ENCODE data around the gene CKS1B. TPM values are rescaled to one million over a fixed set of nuclear protein-coding genes. Genes with fewer than 3 reads are reported as not detected.

Gene CKS1B
- total and polyA plus RNA-seq, 4 donors: 32.4 to 57.9 (median 44.4) TPM

DNA sequence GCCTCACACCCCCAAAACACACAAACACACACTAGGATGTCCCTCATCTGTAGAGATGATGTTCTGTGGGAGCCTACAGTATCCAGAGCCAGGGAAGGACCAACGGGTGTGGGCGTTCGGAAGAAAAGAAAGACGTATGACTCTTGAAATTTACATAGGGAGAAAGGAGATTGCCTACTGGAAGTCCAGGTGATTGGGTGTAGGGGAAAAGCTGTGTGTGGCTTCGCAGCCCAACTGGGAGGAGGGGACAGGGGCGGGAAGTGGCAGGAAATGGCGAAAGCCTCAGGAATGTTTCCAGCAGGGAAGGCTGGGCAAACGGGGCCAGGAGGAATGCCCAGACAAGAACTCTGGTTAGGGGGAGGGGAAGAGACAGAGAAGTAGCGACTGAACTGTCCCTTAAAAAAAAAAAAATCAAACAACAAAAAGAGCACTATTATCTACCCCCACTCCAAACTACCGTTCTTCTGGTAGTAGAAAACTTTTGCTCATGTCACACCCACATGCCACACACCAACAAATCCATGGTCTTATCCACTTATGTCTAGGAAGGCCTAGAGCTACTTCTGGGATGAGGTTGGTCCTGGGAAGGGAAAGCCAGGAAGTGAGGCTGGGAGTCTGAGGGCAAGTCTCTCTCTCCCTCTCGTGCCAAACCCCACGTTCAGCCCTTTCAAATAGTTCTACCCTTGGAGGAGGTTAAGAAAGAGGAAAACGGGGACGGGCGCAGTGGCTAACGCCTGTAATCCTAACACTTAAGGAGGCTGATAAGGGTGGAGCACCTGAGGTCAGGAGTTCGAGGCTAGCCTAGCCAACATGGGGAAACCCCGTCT lies 1.8 kb upstream of the CKS1B start (continued):
- TF ChIP-seq ZBTB33 (IDR thresholded peaks at IDR 0.05) (peak; percentile 86), RXRA (IDR thresholded peaks at IDR 0.05) (peak; percentile 78 to 82)

GRCh38 chr1:154973344-154974101 lies 958 bp upstream of the CKS1B start:
- peaks cover 0 to 8% (median 0%) of the 10 kb centered on the region in 4 donors for H3K36me3 ChIP-seq (ENCODE audit: control insufficient read depth in 4 of 4, insufficient read depth in 3 of 4, low read depth in 1 of 4, low read length in 3 of 4)
- TF ChIP-seq JUND (IDR thresholded peaks at IDR 0.05) (no peak), EGR1 (IDR thresholded peaks at IDR 0.05; ENCODE audit: low read depth in 2 of 2) (peak in 1 of 2 donors; percentile 60), TAF1 (conservative IDR thresholded peaks at IDR 0.05) (peak; percentile 92), FOXA2 (IDR thresholded peaks at IDR 0.05) (peak; percentile 39), RAD21 (IDR thresholded peaks at IDR 0.05) (peak; percentile 32 to 38), HNF4A (conservative IDR thresholded peaks at IDR 0.05) (peak; percentile 88 to 89), HNF4G (IDR thresholded peaks at IDR 0.05) (peak; percentile 68), MAX (IDR thresholded peaks at IDR 0.05) (peak; percentile 68), CTCF (IDR thresholded peaks at IDR 0.05; ENCODE audit: low read depth, low read length, missing input control) (no peak), ZBTB33 (IDR thresholded peaks at IDR 0.05) (no peak), YY1 (IDR thresholded peaks at IDR 0.05) (peak; percentile 64), FOXA1 (IDR thresholded peaks at IDR 0.05) (peak; percentile 29), GABPA (IDR thresholded peaks at IDR 0.05 in 1 of 2, conservative IDR thresholded peaks at IDR 0.05 in 1 of 2) (no peak), NR2F2 (IDR thresholded peaks at IDR 0.05) (no peak), RXRA (IDR thresholded peaks at IDR 0.05) (peak; percentile 86 to 87), SP1 (IDR thresholded peaks at IDR 0.05) (peak; percentile 93)
- TF ChIP-seq, protein P1, sequence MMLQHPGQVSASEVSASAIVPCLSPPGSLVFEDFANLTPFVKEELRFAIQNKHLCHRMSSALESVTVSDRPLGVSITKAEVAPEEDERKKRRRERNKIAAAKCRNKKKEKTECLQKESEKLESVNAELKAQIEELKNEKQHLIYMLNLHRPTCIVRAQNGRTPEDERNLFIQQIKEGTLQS (IDR thresholded peaks at IDR 0.05): no peak
- TF ChIP-seq, protein P2, sequence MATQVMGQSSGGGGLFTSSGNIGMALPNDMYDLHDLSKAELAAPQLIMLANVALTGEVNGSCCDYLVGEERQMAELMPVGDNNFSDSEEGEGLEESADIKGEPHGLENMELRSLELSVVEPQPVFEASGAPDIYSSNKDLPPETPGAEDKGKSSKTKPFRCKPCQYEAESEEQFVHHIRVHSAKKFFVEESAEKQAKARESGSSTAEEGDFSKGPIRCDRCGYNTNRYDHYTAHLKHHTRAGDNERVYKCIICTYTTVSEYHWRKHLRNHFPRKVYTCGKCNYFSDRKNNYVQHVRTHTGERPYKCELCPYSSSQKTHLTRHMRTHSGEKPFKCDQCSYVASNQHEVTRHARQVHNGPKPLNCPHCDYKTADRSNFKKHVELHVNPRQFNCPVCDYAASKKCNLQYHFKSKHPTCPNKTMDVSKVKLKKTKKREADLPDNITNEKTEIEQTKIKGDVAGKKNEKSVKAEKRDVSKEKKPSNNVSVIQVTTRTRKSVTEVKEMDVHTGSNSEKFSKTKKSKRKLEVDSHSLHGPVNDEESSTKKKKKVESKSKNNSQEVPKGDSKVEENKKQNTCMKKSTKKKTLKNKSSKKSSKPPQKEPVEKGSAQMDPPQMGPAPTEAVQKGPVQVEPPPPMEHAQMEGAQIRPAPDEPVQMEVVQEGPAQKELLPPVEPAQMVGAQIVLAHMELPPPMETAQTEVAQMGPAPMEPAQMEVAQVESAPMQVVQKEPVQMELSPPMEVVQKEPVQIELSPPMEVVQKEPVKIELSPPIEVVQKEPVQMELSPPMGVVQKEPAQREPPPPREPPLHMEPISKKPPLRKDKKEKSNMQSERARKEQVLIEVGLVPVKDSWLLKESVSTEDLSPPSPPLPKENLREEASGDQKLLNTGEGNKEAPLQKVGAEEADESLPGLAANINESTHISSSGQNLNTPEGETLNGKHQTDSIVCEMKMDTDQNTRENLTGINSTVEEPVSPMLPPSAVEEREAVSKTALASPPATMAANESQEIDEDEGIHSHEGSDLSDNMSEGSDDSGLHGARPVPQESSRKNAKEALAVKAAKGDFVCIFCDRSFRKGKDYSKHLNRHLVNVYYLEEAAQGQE (IDR thresholded peaks at IDR 0.05): peak; percentile 89
- peak overlapping the region; percentile 89 to 99 for H3K27ac ChIP-seq (ENCODE audit: low read depth in 1 of 2, low read length in 2 of 2)
- H3K27me3 ChIP-seq (ENCODE audit: control insufficient read depth in 4 of 4, insufficient read depth in 4 of 4, low read length in 3 of 4): no peaks in the 10 kb centered on the region
- H3K4me3 ChIP-seq (ENCODE audit: low read depth in 1 of 3, low read length in 3 of 3): peak overlapping the region; percentile 71 to 87 (median 81)
- peak overlapping the region; percentile 92 to 97 for H3K9ac ChIP-seq (ENCODE audit: low read depth in 1 of 2, low read length in 2 of 2)
- DNase-seq (ENCODE audit: low spot score): peak; percentile 100
- peaks cover 13 to 44% (median 31%) of the 10 kb centered on the region in 4 donors for H3K4me1 ChIP-seq (ENCODE audit: control insufficient read depth in 4 of 4, insufficient read depth in 4 of 4, low read length in 3 of 4)
- no peaks in the 10 kb centered on the region for H3K9me3 ChIP-seq (ENCODE audit: control insufficient read depth in 4 of 4, low read length in 3 of 4)
- WGBS: 1% methylated on average over 37 of the region's 37 CpGs
